H7 (cell line): Measurements from ENCODE around the gene PPP2R5C. TPM values are rescaled to one million over a fixed set of nuclear protein-coding genes. Genes with fewer than 3 reads are reported as not detected.

ENCODE experiments used
- DNase-seq: peaks from one replicate; pipeline ENCODE4 v3.0.0; 2012
- H3K27me3 ChIP-seq: 2 replicates; pipeline ENCODE4 v1.6.0; 2011; ENCODE audit warnings: mild to moderate bottlenecking, low read length; ENCODE audit not compliant: control insufficient read depth, insufficient read depth
- H3K36me3 ChIP-seq: replicated peaks from 2 replicates; pipeline ENCODE4 v1.5.1; 2011; ENCODE audit warnings: low read length; ENCODE audit not compliant: control insufficient read depth, insufficient read depth
- H3K4me3 ChIP-seq: 2 replicates; pipeline ENCODE4 v1.5.1; 2011; ENCODE audit warnings: low read depth, mild to moderate bottlenecking, control low read depth, low read length, moderate library complexity; ENCODE audit not compliant: insufficient read depth
- total RNA-seq: library from RNA; depleted of rRNA; stranded (reverse); fragments of >200 nt; shearing (Covaris generic); gene quantifications from 2 replicates; pipeline ENCODE4 v1.2.3, GENCODE V29; 2014

The PPP2R5C gene
- total RNA-seq, 1 experiment from 2014 or later = 46.7 TPM

- DNase-seq = no peak
- Histone ChIP-seq H3K27me3 (no peaks in the 10 kb centered on the region), H3K4me3 (no peak overlapping the region), H3K36me3 (no peaks in the 10 kb centered on the region)
Observed at GRCh38 chr14:101852785-101853184, 91.3 kb downstream of the PPP2R5C start.

DNA sequence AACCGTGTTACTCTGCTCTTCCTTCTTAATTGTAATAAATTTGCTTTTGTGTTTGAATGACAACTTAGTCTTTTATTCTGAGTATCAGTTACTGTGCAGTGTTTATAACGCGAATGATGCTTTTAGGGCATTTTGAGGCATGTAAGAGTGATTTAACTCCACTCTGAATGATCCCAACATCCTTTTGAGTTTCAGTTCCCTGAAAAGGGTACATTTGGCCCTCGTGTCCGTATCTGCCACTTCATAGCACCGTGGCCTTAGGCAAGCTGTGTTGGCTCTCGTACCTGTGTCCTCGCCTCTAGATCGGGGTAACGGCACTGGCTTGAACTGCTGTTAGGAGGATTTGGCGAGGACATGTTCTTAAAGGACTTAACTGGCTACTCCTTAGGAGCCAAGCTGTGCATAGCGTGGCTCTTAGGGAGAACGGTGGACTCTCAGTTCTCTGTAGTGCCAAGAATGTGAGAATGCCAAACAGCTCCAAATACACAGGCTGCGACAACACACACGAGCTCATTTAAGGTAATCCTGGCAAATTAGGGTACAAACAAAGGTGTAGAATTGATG, 92.0 kb downstream of the PPP2R5C start:
- no peaks in the 10 kb centered on the region for H3K27me3 ChIP-seq
- no peak overlapping the region for H3K4me3 ChIP-seq
- no peaks in the 10 kb centered on the region for H3K36me3 ChIP-seq
- DNase-seq = no peak

GRCh38 chr14:101854366-101854765, 92.9 kb downstream of the PPP2R5C start:
- Histone ChIP-seq H3K4me3 (no peak overlapping the region), H3K36me3 (no peaks in the 10 kb centered on the region), H3K27me3 (no peaks in the 10 kb centered on the region)
- DNase-seq = no peak

DNA sequence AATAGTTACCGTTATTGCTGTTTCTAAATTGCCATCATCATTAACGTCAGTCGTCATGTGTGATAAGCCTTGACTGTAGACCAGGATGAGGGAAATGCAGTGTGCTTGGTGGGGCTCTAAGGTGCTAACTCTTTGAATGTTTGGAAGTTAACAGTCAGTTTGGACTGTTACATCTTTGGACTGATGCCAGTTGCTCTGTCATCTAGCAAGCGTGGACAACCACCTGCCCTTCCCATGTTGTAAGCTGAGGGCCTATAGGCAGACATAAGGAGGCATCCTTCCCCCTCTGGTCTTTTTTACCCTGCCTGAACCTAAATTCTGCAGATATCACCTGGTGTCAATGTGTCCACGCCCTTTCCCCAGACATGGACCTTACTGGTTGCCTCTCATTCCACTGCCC, 94.4 kb downstream of the PPP2R5C start:
- no peaks in the 10 kb centered on the region for H3K27me3 ChIP-seq
- H3K36me3 ChIP-seq = no peaks in the 10 kb centered on the region
- no peak overlapping the region for H3K4me3 ChIP-seq
- DNase-seq = no peak

DNA sequence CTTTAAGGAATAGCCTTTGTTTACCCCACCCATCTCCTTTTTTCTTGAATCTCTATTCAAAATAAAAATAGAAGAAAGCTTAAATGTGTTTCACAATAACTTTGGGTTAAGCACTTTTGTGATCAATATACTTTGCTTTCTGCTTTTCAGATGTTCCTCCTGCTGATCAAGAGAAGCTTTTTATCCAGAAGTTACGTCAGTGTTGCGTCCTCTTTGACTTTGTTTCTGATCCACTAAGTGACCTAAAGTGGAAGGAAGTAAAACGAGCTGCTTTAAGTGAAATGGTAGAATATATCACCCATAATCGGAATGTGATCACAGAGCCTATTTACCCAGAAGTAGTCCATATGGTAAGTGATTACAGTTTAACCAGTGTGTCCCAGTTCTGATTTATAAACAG, 95.0 kb downstream of the PPP2R5C start:
- Histone ChIP-seq H3K27me3 (no peaks in the 10 kb centered on the region), H3K36me3 (no peaks in the 10 kb centered on the region), H3K4me3 (no peak overlapping the region)
- DNase-seq = no peak

DNA sequence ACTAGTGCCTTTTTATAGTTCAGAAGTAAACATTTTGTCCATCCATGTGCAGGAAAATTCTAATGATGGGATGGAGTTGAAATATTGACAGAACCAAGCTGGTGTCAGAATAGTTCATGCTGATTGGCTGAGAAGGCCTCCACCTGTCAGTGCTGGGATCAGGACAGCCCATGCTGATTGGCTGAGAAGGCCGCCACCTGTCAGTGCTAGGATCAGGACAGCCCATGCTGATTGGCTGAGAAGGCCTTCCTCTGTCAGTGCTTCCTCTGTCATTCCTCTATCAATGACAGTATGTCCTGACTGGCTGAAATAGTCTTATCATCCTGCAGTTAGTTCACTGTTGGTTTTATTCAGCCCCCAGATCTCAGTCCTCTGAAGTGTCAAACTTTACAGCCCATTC, 95.7 kb downstream of the PPP2R5C start:
- Histone ChIP-seq H3K36me3 (no peaks in the 10 kb centered on the region), H3K4me3 (no peak overlapping the region), H3K27me3 (no peaks in the 10 kb centered on the region)
- peak; percentile 70 for DNase-seq

- no peak for DNase-seq
- Histone ChIP-seq H3K27me3 (no peaks in the 10 kb centered on the region), H3K36me3 (no peaks in the 10 kb centered on the region), H3K4me3 (no peak overlapping the region)
Observed at GRCh38 chr14:101858791-101859537, 97.5 kb downstream of the PPP2R5C start.

DNA sequence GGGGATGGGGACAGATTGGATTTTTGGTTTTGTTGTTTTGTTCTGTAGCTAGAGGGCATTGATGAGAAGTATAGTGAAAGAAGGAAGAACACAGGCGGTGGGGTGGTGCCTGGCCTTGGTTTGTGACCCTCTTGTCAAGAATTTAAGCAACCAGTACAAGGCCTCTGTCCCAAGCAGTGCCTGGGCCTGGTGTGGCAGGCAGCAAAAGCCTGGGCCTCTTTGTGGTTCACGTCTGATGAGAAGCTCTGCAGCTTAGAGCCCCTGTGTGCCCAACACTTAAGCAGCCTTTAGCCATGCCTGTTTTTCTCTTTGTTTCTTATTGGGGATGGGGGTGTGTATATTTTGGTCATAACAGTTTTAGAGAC, 98.0 kb downstream of the PPP2R5C start:
- Histone ChIP-seq H3K27me3 (no peaks in the 10 kb centered on the region), H3K4me3 (no peak overlapping the region), H3K36me3 (no peaks in the 10 kb centered on the region)
- DNase-seq = no peak

DNA sequence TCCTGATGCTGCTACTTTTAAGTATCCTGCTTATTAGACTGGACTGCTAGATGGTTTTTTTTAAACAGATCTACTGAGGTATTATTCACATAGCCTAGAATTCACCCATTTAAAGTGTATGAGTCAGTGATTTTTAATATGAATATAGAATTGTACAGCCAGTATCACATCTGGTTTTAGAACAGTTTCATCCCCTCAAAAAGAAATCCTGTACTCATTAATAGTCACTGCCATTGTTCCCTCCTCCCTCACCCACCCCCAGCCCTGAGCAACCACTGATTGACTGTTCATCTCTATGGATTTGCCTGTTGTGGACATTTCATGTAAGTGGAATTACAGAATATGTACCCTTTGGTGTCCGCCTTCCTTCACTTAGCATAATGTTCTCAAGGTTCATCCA, 98.4 kb downstream of the PPP2R5C start:
- Histone ChIP-seq H3K36me3 (no peaks in the 10 kb centered on the region), H3K27me3 (no peaks in the 10 kb centered on the region)
- no peak for DNase-seq

GRCh38 chr14:101861464-101861863, 100.0 kb downstream of the PPP2R5C start:
- no peak overlapping the region for H3K4me3 ChIP-seq
- H3K27me3 ChIP-seq = no peaks in the 10 kb centered on the region
- H3K36me3 ChIP-seq = no peaks in the 10 kb centered on the region
- DNase-seq = no peak

More for the DNA sequence above, 98.4 kb downstream of the PPP2R5C start:
- no peak overlapping the region for H3K4me3 ChIP-seq

- Histone ChIP-seq H3K27me3 (no peaks in the 10 kb centered on the region), H3K4me3 (no peak overlapping the region), H3K36me3 (no peaks in the 10 kb centered on the region)
- no peak for DNase-seq
Observed at GRCh38 chr14:101862177-101862576, 100.7 kb downstream of the PPP2R5C start.

DNA sequence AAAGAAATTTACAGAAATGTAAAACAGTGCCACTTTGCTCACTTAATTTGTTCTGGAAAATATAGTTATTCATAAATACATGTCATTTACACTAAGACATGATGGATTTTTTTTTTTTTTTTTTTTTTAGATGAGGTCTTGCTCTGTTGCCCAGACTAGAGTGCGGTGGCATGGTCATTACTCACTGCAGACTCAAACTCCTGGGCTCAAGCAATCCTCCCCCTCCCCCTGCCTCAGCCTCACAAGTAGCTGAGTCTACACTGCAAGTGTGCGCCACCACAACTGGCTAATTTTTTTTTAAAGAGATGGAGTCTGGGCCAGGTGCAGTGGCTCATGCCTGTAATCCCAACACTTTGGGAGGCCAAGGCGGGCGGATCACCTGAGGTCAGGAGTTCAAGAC, 101.2 kb downstream of the PPP2R5C start:
- H3K36me3 ChIP-seq = no peaks in the 10 kb centered on the region
- H3K27me3 ChIP-seq = no peaks in the 10 kb centered on the region
- H3K4me3 ChIP-seq = no peak overlapping the region
- no peak for DNase-seq

GRCh38 chr14:101865288-101865687, 103.8 kb downstream of the PPP2R5C start:
- Histone ChIP-seq H3K4me3 (no peak overlapping the region), H3K27me3 (no peaks in the 10 kb centered on the region), H3K36me3 (no peaks in the 10 kb centered on the region)
- no peak for DNase-seq

- no peak for DNase-seq
- Histone ChIP-seq H3K4me3 (no peak overlapping the region), H3K36me3 (no peaks in the 10 kb centered on the region), H3K27me3 (no peaks in the 10 kb centered on the region)
Observed at GRCh38 chr14:101867854-101868253, 106.3 kb downstream of the PPP2R5C start.

DNA sequence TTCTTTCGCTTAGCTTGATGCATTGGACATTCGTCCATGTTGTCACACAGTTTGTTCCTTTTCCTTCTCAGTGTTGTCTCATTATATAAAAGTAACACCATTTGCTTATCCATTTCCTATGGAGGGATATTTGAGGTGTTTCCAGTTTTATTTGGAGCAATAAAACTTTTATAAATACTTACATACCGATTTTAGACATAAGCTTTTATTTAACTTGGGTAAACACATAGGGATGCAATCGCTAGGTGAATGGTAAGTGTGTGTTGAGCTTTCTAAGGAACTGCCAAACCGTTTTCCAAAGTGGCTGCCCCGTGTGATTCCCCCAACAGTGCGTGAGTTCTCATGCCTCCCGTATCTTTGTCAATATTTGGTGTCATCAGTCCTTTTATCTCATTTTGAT, 107.7 kb downstream of the PPP2R5C start:
- H3K4me3 ChIP-seq = no peak overlapping the region
- no peak for DNase-seq
- no peaks in the 10 kb centered on the region for H3K36me3 ChIP-seq
- H3K27me3 ChIP-seq = no peaks in the 10 kb centered on the region
